ENCODE data around the gene SLC51A.
"Not testable (repeated sequence)": the region's sequence is repeated elsewhere in the genome, so short reads cannot be mapped to it uniquely, and the experiment has no call there.

GRCh38 chr3:196205442-196206205 is 10.7 kb upstream of the SLC51A start:
- TF ChIP-seq CTCF (conservative IDR thresholded peaks at IDR 0.05 in 1 of 2, IDR thresholded peaks at IDR 0.05 in 1 of 2; ENCODE audit: extremely low read depth in 1 of 2, insufficient read depth in 1 of 2, low read depth in 1 of 2, low read length in 2 of 2); EZH2 (IDR thresholded peaks at IDR 0.05; ENCODE audit: borderline replicate concordance, low read length): not testable (repeated sequence)

Data from mammary epithelial cell (primary cell).